ENCODE results near the gene MICALL2. TPM values are rescaled to one million over a fixed set of nuclear protein-coding genes. Genes with fewer than 3 reads are reported as not detected.

Gene MICALL2
- 17.3 and 22.9 TPM in 2 replicates for total RNA-seq

DNA sequence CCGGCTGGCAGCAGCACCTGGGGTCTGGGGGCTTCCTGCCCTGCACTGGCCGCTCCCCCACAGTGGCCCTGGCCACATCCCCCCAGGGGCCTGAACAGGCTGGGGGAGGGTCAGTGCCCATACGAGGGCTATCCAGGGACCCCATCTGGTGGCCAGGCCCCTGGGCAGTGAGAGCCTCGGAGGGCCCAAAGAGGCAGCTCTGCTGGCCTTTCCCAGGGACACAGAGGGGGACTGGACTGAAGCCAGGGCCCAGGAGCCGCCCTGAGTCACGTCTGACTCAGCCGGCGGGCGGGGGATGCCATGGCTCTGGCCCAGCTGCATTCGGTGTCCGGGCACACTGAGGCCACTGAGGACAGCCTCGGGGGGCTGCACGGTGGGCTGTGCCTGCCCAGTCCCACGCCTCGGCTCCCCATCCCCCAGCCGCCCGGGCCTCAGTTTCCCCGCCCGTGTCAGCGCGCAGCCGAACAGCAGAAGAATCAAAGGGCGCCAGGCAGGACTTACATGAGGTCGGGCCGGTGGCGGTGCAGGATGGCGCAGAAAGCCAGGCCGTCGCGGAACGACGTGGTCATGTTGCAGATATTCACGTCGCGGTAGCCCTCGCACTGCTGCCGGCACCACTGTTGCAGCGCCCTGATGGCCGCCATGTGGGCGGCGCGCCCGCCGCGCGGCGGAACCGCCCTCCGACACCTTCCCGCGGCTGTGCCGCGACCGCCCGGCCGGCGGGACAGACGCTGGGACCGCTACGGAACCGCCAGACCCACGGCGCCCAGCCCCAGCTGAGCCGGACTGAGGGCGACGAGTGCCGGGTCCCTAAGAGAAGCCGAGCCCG, at the start of gene MICALL2:
Gene MICALL2 (minus strand): TSS at position 788 of the 829 bp plus-strand sequence. CDS start 144 bp downstream, at position 644.

DNA sequence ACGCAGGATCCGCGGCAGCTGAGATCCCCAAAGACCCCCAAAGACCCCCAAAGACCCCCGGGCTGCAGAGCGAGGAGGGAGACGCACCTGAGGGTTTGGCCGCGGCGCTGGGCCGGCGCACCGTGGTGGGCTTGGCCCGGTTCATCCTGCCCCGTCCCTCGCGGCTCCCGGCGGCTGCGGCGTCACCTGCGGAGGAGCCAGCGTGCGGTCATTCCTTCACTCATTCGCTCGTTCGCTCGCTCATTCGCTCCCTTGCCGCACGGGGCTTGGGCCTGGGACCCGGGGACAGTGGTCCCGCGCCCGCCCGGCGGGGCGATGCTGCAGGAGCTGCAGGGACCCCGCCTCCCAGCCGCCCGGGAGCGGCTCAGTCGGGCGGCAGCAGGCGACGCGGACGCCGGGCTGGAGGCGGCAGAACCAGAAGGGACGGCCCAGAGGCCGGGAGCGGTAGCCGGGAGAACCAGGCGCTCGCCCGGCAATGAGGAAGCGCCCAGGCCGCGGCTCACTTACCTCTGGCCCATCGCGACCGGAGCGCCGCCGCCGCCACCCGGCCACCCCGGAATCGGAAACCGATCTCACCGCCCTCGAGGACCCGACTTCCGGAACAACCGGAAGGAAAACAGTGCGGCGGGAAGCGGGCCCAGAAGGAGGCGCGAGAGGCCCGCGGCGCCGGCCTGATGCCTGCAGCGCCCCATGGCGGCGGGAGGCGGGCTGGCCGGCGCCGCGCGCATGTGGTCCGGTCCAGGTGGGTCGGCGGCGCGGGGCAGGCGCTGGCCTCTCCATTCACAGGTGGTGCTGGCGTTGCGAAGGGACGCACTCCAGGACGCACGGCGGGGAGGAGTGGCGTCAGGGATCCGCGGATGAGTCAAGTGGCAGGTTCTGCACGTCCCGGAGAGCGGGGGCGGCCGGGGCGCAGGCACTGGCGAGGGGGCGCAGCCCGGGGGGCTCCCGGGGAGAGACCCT, 44.8 kb upstream of the MICALL2 start, which contains the start of gene INTS1:
Gene INTS1 (minus strand): TSS at position 574 of the 960 bp plus-strand sequence. CDS start 429 bp downstream, at position 145.

Other genes with a start within 250 kb of the MICALL2 start
- not detected in 2 replicates for gene UNCX, start 226.6 kb downstream of the MICALL2 start, total RNA-seq
- gene INTS1, start 44.9 kb upstream of the MICALL2 start, total RNA-seq, result 55.2 and 68.4 TPM in 2 replicates
- 13.8 and 15.3 TPM in 2 replicates for gene MAFK, start 71.2 kb upstream of the MICALL2 start, total RNA-seq
- gene TMEM184A, start 96.7 kb upstream of the MICALL2 start, total RNA-seq, result not detected in 2 replicates
- gene PSMG3, start 110.6 kb upstream of the MICALL2 start, total RNA-seq, result 16.9 and 17.0 TPM in 2 replicates
- gene ELFN1, start 210.8 kb upstream of the MICALL2 start, total RNA-seq, result 0.53 and 0.86 TPM in 2 replicates

Data from thoracic aorta endothelial cell (primary cell).